PFSK-1 (cell line): ENCODE data around the gene IFIT5.

ENCODE experiments used
- POLR2AphosphoS5 ChIP-seq: IDR thresholded peaks from 2 replicates; pipeline ENCODE4 v1.6.1; 2012; ENCODE audit warnings: low read depth, mild to moderate bottlenecking, control low read depth, low read length, moderate library complexity
- TAF1 ChIP-seq: IDR thresholded peaks from 2 replicates; pipeline ENCODE4 v1.6.1; 2012; ENCODE audit warnings: low read length, control low read depth, borderline replicate concordance; ENCODE audit not compliant: insufficient read depth
- TF ChIP-seq, protein P1 (sequence below), 2 experiments: IDR thresholded peaks; 2 replicates each; pipeline versions ENCODE4 v1.6.1 to v1.8.0; 2011 to 2012; ENCODE audit warnings: low read depth in 2 of 2, low read length in 2 of 2, control low read depth in 1 of 2, inconsistent platforms in 1 of 2, mild to moderate bottlenecking in 1 of 2, moderate library complexity in 1 of 2; ENCODE audit not compliant: insufficient read depth in 1 of 2

DNA sequence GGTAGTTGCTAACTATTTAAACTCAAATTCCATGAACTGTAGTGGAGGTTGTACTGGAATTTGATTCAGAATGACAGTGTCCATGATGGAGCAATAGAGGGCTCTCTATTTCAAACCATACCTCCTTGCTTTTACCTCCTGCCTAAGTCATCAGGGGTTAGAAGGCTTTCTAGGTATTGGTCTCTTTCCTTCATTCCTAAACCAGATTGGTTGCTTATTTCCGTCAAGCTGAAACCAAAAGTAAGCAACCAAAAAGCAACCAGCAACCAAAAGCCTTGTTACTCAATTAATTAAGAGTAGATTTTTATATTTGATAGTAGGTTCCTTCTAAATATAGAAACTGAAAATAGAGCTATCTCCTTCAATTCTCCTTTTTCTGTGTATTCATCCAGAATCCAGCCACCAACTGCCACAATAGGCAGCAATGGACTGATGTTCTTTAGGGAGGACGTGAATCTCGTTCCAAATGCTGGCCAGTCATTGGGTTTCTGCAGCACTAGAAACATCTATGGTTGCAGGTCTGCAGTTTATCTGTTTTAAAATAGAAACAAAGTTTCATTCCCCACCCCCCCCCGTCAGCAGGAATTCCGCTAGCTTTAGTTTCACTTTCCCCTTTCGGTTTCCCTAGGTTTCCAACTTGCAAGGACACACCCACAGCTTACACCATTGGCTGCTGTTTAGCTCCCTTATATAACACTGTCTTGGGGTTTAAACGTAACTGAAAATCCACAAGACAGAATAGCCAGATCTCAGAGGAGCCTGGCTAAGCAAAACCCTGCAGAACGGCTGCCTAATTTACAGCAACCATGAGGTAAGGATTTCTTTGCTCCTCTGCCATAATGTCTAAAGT, 22.2 kb upstream of the IFIT5 start, which contains the start of gene IFIT1:
- TF ChIP-seq, protein P1, sequence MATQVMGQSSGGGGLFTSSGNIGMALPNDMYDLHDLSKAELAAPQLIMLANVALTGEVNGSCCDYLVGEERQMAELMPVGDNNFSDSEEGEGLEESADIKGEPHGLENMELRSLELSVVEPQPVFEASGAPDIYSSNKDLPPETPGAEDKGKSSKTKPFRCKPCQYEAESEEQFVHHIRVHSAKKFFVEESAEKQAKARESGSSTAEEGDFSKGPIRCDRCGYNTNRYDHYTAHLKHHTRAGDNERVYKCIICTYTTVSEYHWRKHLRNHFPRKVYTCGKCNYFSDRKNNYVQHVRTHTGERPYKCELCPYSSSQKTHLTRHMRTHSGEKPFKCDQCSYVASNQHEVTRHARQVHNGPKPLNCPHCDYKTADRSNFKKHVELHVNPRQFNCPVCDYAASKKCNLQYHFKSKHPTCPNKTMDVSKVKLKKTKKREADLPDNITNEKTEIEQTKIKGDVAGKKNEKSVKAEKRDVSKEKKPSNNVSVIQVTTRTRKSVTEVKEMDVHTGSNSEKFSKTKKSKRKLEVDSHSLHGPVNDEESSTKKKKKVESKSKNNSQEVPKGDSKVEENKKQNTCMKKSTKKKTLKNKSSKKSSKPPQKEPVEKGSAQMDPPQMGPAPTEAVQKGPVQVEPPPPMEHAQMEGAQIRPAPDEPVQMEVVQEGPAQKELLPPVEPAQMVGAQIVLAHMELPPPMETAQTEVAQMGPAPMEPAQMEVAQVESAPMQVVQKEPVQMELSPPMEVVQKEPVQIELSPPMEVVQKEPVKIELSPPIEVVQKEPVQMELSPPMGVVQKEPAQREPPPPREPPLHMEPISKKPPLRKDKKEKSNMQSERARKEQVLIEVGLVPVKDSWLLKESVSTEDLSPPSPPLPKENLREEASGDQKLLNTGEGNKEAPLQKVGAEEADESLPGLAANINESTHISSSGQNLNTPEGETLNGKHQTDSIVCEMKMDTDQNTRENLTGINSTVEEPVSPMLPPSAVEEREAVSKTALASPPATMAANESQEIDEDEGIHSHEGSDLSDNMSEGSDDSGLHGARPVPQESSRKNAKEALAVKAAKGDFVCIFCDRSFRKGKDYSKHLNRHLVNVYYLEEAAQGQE (IDR thresholded peaks at IDR 0.05; ENCODE audit: insufficient read depth in 1 of 2, low read depth in 2 of 2, low read length in 2 of 2) = no peak
- no peak for TF ChIP-seq TAF1
- TF ChIP-seq POLR2AphosphoS5 = no peak
